HG03571 (cell line): Measurements from ENCODE around the gene DNAJC17.

Source experiments
- ATAC-seq: cut with Tn5 transposase; IDR thresholded peaks from one replicate; pipeline ENCODE4 v1.9.1; 2021; ENCODE audit not compliant: unreplicated experiment

The DNAJC17 gene

DNA sequence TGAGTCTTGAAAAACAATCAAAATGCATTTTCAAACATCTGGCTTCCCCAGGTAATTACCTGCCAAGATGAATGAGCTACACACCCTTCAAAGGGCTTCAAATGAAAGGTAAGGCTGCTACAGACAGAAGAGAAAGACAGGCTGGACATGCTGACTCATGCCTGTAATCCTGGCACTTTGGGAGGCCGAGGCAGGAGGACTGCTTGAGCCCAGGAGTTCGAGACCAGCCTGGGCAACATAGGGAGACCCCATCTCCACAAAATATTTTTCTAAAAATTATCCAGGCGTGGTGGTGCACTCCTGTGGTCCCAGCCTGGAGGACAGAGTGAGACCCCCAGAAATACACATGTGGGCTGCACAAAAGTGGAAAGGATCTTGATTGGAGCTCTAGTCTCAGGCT, 14.9 kb downstream of the DNAJC17 start:
- ATAC-seq = no peak

DNA sequence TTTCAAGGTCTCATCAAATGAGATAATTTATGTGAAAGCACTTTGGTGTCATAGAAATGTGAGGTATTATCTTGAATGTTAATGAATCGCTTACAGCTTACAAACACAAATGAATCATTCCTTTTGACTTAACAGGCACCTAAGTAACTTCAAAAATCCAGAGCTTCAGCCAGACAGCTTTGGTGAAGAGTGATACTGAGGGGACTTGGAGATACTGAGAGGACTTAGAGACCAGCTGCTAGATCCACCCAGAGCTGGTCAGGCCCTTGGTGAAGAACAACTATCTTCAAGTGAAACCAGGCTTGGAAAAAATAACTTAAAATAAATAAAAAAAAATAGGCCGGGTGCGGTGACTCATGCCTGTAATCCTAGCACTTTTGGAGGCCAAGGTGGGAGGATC, 16.6 kb downstream of the DNAJC17 start:
- no peak for ATAC-seq

DNA sequence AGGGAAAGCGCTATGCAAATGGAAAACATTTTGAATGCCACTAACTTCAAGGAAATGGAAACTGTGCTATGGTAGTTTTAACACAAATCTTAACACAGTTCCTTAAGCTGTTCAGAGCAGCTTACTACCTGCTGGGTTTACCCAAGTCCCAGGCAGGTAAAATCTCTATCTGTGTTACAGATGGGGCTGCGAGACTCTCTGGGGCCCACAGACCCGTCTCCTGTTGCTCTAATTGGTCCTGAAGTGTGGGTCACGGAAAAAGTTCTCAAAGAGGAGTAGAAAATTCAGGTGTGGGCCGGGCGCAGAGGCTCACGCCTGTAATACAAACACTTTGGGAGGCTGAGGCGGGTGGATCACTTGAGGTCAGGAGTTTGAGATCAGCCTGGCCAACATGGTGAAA, 17.3 kb downstream of the DNAJC17 start:
- ATAC-seq = no peak

DNA sequence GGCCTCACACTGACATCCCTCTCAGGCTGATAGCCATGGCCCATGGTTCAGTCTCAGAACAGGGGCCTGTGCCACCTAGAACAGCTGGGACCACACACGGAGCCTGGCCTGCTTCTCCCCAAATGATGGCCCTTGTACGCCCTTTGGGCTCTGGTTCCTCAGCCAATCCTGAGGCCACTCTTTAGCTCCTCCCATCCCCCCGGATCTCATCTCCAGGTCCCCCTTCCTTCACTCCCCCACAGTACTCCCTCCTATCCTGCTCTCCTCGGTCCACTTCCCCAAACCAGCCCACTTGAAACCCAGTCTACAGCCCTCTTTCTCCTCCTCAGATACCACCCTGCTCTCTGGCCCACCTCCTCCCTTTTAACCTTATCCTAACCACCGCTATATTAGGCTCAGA, 18.2 kb downstream of the DNAJC17 start:
- ATAC-seq = no peak

DNA sequence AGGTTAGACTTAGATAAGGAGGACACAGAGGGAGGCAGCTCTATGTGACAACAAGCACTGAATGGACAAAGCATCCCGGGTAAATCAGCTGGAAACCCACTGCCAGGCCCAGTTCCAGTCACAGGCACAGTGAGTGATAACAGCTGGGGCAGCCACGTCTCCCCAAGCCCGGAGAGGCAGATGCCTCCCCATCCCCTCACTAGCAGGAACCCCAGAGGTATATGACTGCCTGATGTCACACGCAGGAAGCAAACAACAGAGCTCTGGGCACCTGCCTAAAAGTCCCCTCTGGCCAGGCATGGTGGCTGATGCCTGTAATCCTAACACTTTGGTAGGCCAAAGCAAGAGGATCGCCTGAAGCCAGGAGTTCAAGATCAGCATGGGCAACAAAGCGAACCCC, 19.3 kb downstream of the DNAJC17 start:
- no peak for ATAC-seq

DNA sequence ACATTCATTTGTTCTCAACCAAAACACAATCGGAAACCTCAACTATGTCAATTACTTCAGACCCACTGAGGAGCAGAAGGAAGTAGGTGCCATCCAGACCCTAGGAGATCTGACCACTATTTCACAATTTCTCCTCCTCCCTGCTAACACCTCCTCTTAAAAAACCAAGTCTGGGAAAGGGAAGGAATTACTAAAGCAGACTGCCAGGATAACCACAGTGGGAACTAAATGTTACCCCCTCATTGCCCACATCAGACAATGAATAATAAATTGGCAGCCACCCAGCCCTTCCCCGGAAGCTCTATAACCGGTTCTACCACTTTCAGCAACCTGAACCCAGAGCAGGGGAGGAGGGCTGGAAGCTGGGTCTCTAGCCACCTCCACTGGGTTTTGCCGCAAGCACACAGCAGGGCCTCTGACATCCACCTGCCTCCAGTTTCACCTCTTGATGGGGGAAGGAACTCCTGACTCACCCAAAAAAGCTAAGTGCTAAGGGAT, 19.9 kb downstream of the DNAJC17 start:
- ATAC-seq = no peak

DNA sequence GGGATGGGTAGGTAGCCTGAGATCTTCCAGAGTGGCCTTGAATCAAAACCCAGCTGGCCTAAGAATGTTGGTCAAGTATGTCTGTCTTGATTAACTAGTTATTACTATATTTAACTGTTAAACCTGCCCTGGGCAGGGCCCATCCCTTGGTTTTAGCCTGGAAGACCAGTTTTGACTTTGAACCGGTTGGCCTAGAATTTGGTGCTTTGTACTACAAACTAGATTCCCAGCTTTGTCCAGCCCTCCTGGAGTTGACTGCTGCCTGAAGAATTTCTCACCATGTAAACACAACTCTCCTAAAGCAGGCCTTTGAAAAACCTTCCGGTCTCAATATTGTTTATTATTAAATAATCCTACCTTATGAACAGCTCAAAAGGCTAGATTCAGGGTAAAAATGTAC, 21.5 kb downstream of the DNAJC17 start:
- no peak for ATAC-seq

DNA sequence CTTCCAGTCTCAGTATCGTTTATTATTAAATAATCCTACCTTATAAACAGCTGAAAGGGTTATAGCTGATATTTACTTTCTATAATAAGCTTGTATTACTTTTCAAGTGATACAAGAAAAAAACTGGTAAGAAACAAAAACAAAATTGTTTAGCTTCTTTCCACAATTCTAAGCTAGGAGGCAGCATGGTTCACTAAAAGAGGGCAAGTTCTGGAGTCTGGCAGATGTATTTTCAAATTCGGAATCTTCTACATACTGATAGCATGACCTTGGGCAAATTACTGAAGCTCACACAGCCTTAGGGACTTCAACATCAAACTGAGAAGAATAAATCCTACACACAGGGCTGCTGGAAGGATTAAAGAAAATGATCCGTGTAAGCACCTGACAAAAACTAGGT, 22.1 kb downstream of the DNAJC17 start:
- no peak for ATAC-seq

DNA sequence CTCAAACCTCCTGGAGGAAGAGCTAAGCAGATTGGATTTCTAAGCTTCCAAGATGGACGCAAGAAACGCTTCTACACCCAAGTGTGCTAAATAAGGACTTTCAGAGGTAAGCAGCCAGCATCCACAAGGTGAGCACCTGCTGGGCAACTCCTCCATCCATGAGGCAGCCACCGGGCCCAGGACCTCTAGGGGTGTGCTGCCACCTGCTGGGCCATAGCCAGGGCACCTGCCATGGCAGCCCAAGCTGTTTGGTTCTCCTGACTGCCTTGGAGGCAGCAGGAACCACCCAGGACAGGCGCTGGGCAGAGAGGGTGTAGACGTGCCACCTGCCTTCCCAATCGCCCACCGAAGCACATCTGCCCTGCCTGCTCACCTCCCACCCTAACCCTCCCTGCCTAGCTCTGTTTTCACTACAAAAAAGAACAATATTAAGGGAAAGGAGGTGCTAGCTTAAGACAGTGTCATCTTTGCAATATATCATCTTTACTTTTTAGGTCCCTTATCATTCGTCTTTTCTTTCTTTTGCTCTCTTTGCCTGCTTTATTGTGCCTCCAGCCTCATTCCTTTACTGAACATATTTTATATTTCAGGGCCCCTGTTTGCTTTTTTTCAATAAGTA, 24.6 kb downstream of the DNAJC17 start:
- peak; percentile 69 for ATAC-seq

DNA sequence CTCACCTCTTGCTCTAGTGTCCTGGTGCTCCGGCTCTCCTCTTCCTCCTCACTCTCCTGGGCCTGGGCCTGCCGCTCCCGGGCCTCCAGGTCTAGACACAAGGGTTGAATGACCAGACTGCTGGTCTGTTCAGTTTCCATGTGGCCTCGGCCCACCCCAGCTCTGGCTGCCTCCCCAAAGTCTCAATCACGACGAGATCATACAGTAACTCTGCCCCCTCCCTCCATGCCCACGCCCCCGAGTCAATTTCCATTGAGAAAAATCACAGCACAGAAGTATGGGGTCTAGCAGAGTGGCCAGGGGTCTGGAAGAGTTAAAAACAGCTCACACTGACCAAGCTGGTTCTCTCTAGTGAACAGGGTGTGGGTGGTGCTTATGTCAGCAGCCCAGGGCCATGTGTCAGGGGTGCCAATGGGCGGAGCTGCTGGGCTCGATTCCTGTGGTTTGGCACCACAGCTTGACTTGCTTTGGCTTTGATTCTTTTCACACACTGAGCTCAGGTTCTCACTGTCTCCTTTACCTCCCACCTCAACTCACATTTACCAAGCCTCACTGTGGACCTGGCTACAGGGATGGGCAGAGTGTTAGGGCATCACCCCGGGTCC, 30.6 kb downstream of the DNAJC17 start:
- no peak for ATAC-seq

DNA sequence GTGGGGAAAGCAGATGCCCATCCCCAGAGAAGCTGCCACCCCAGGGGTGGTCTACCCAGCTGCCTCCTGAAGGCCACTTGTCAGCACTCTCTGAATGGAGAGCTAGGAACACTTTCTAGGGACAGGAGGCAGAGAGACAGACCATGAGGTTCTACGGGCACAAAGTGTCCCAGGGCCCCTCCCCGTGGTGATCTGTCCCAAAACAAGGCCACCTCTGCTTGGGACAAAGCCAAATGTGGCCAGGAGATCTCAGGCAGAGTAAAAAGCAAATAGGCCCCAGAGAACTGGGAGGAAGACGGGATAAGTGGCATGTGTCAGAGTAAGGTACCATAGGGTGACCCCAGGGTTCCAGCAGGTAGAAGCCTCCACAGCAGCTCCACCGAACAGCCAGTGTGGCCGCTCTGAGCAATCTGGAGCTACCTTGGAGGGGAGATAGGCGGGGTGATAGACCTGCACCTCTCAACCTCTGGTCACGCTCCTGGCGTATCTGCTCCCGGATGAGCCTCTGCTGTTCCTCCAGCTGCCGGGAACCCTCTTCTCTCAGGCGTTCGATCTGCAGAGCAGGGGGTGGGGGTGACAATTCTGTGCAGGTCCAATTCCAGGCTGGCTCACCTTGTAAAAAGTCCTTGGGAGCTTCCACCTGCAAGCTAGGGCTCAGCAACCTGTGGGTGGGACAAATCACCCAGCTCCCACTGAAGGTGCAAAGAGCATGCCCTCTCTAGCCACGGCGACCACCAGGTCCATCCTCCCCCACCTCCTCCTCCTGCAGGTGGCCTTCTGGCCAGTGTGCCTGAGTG, 31.3 kb downstream of the DNAJC17 start:
- ATAC-seq = no peak

DNA sequence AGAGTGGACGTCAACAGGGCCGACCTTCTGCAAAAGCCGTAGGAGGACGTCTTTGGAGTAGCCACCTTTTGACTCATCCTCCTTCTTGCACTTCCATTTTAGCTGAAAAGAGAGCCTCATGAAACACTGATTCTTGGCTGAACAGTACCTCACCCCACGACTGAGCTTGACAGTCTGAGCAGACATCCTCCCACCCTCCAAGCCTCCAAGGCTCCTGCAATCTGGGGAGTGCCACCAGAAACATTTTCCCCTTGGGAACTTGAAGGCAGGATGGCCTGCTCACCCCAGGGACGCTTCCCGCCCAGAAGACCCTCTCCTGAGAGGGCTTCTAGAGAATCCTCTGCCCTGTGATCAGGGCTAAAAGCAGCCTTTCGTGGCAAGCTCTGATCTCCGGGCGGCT, 32.3 kb downstream of the DNAJC17 start:
- no peak for ATAC-seq

DNA sequence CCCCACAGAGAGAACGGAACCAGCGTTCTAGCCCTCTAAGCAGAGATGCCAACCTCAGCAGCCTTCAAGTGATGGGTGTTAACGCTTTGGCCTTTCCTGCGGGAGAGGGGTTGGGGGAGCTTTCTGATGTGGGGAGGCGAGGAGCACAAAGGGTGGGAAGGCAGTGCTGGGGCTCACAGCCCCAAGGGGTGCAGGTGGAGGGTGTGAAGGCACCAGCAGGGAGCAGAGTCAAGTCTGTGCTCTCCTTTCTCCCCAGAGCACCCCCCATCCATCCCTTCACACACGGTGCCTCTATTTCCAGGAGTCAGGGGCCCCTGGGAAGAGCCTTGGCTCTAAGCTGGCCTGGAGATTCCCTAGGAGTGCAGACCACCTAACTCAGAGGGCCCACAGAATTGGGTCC, 33.4 kb downstream of the DNAJC17 start:
- no peak for ATAC-seq

DNA sequence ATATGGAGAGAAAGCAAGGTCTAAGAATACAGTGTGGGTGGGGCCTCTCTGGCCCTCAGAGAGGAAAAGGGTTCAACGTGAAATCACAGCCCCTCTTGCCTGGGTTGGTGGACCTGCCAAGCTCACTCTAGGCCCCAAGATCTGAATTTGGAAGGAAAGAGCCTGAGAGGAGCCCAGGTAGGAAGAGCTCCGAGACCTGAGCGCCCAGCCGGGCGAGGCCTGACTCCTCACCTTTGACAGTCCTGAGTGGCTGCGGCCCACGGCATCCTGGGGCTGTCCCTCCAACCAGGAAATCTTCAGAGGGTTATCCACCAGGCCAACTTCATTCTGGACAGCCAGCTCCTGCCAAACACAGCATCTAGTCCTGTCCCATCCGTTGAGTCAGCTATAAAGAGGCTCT, 33.8 kb downstream of the DNAJC17 start:
- no peak for ATAC-seq

DNA sequence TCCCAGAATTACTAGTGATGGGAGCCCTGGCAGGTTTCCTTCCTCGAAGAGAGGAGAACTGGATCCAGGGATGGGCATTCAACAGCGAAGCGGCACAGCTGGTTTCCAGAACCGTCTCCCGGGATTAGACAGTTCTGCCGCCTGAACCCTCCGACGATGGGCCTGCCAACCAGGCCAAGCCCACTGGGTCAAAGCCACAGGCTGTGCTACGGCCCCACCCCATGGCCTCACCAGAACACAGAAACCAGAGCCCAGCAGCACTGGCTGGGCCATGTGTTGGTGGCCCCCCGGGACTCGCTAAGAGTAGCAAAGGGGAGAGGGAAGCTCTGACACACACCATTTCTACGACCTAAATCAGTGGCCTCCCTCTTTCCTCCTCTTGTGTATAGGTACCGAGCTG, 35.3 kb downstream of the DNAJC17 start:
- no peak for ATAC-seq

DNA sequence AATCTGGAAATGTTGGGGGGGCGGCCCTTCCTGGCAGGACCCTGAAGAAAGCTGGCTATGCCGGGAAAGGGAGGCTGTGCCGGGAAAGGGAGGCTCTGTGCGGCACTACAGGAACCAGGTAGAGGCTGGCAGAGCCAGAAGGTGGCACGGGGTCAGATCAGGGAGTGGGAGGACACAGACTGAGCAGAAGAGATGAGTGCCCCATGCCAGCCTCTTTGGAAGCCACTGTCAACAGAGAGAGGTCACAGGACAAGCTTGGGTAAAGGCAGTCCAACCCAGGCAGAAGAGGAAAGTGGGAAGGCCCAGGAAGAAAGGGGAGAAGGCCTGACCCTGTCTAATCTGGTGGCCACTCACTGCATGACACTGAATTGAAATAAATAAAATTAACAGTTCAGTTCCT, 36.0 kb downstream of the DNAJC17 start:
- ATAC-seq = no peak

DNA sequence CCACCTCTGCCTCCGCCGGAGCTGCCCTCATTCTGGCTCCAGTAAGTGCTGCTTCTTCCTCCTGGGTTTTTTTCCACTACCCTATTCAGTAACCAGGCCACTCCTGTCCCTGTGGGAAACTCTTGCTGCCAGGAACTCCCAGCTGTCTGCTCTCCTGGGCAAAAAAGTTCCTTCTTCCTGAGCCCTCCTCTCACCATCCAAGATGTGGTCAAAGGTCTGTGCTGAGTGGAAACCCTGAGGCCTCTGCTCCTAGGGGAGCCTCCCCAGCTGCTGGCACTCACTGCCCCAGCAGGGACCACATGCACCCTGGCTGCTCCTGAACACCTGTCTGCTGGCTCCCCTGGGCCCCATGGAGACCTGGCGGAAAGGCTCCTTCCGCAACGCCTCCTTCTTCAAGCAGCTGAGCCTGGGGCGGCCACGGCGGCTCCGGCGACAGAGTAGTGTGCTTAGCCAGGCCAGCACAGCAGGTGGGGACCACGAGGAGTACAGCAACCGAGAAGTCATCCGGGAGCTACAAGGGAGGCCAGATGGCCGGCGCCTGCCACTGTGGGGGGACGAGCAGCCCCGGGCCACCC, 37.0 kb downstream of the DNAJC17 start:
- no peak for ATAC-seq

DNA sequence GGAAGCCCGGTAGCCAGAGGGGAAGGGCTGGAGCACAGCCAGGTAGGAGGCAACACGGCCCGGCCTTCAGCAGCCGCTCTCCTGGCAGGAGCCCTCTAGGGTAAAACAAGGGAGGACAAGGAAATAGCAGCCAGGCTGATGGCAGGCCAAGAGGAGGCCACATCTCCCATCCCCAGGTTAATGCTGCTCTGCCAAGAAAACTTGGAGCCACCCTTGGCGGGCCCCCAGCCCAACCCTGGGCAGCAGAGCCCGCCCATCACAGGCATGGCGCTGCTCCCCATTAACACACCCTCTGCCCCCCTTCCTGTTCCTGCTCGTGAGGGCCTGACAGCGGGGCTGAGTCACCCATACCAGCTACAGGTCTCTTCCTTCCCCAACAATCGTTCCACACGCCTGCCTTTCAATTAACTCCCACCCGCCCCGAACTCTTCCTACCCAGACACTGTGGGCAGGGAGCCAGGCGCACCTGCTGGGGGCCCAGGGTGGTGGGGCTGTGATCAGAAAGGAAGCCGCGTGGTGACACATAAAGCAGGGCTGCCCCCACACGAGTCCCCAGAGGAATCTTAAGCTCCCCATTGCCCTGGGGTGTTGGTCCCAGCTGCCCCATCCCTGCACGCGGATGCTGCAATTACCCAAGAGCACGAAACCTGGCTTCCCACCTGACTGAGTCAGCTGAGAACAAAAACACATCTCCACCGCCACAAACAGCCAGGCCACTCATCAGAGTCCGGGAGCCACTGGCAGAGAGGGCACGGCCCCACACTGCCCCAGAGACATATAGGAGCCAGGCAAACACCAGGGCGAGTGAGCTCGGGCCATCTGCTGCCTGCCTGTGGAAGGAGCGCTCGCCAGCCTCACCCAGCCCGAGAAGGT, 37.8 kb downstream of the DNAJC17 start, which contains the start of gene C15orf62:
Gene C15orf62, plus strand, starts transcription at position 707 of the 873 bp plus-strand sequence. CDS start 516 bp downstream, outside the sequence.
- ATAC-seq = peak; percentile 46

DNA sequence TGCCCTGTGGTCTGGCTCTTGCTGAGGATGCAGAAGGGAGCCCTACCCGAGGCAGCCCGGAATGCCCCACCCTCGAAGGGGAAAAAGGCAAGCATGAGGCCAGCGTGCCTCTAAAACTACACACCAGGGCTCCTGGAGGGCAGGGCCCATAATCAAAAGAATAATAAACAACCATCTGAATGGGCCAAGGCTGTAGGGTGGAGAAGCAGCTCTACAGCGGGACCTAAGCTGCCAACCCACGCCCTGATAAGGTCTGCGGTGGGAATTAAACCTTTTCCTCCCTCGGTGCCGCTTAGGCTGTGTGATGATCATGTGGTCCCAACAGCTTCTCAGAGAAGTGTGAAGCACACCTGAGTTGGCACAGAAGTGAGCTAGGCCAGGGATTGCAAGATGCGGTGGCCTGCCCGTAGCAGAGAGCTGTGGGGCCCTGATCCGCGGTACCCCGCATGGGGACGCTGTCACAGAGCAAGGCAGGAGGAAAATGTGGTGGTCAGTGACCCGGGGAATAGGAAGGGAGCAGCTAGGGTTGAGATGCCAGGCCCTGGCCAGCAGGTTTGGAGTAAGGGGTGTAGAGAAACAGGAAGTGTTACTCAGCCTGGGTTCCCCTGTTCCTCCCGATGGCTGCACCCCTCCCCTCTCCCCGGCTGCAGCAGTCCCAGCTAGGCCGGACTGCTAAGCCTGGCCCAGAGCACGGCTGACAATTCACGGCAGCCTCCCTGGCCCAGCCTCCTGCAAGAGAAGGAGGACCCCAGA, 38.6 kb downstream of the DNAJC17 start:
- ATAC-seq = no peak
